Neuron (in vitro differentiated cells): ENCODE results near the gene C19orf81.
"Not testable (repeated sequence)": the region's sequence is repeated elsewhere in the genome, so short reads cannot be mapped to it uniquely, and the experiment has no call there.

Experiments used
- H2AFZ ChIP-seq: one replicate; pipeline ENCODE4 v1.6.1; 2013; ENCODE audit warnings: low read depth, mild to moderate bottlenecking, inconsistent platforms, low read length, moderate library complexity
- H3K27me3 ChIP-seq: one replicate; pipeline ENCODE4 v1.6.1; 2013; ENCODE audit warnings: low read length; ENCODE audit not compliant: insufficient read depth
- H3K36me3 ChIP-seq: one replicate; pipeline ENCODE4 v1.6.1; 2013; ENCODE audit warnings: low read length; ENCODE audit not compliant: insufficient read depth
- H3K4me1 ChIP-seq: one replicate; pipeline ENCODE4 v1.6.1; 2013; ENCODE audit warnings: low read length; ENCODE audit not compliant: insufficient read depth
- H3K4me3 ChIP-seq: 2 replicates; pipeline ENCODE4 v1.5.1; 2013; ENCODE audit warnings: mild to moderate bottlenecking, low read length, moderate library complexity
- H3K9me3 ChIP-seq: one replicate; pipeline ENCODE4 v1.6.1; 2013; ENCODE audit warnings: low read length

C19orf81 gene

GRCh38 chr19:50649433-50650391 is at the start of gene C19orf81:
C19orf81 (plus strand) TSS chr19:50649445; CDS start chr19:50649445, 0 bp downstream.
- Histone ChIP-seq H3K9me3 (no peaks in the 10 kb centered on the region), H2AFZ (no peak within 1 kb of the TSS), H3K36me3 (no peaks in the 10 kb centered on the region), H3K27me3 (no peaks in the 10 kb centered on the region), H3K4me3 (no peak within 1 kb of the TSS), H3K4me1 (peaks cover 8% of the 10 kb centered on the region)

- Histone ChIP-seq H3K36me3 (no peaks in the 10 kb centered on the region), H3K27me3 (peaks cover 4% of the 10 kb centered on the region), H3K4me1 (no peaks in the 10 kb centered on the region), H3K4me3 (no peak overlapping the region), H2AFZ (no peak overlapping the region), H3K9me3 (peaks cover 5% of the 10 kb centered on the region)
Measured at GRCh38 chr19:50601407-50602088, 47.7 kb upstream of the C19orf81 start.

- Histone ChIP-seq H3K9me3 (peaks cover 6% of the 10 kb centered on the region), H3K36me3 (no peaks in the 10 kb centered on the region), H3K4me1 (no peaks in the 10 kb centered on the region), H3K4me3 (no peak overlapping the region), H2AFZ (no peak overlapping the region), H3K27me3 (peaks cover 4% of the 10 kb centered on the region)
Measured at GRCh38 chr19:50602089-50602422, 47.2 kb upstream of the C19orf81 start.

- peaks cover 6% of the 10 kb centered on the region for H3K9me3 ChIP-seq
- no peak overlapping the region for H3K4me3 ChIP-seq
- H2AFZ ChIP-seq: no peak overlapping the region
- H3K36me3 ChIP-seq: no peaks in the 10 kb centered on the region
- peaks cover 4% of the 10 kb centered on the region for H3K27me3 ChIP-seq
- no peaks in the 10 kb centered on the region for H3K4me1 ChIP-seq
Measured at GRCh38 chr19:50602496-50602895, 46.7 kb upstream of the C19orf81 start.

GRCh38 chr19:50602935-50603334 is 46.3 kb upstream of the C19orf81 start:
- H2AFZ ChIP-seq: no peak overlapping the region
- H3K4me1 ChIP-seq: no peaks in the 10 kb centered on the region
- peaks cover 6% of the 10 kb centered on the region for H3K9me3 ChIP-seq
- H3K27me3 ChIP-seq: peaks cover 4% of the 10 kb centered on the region
- H3K36me3 ChIP-seq: no peaks in the 10 kb centered on the region
- H3K4me3 ChIP-seq: no peak overlapping the region

- H3K9me3 ChIP-seq, H2AFZ ChIP-seq, H3K27me3 ChIP-seq, H3K36me3 ChIP-seq, H3K4me3 ChIP-seq, H3K4me1 ChIP-seq: not testable (repeated sequence)
Measured at GRCh38 chr19:50604264-50605073, 44.8 kb upstream of the C19orf81 start.

- not testable (repeated sequence) for H3K36me3 ChIP-seq, H3K4me3 ChIP-seq, H3K9me3 ChIP-seq, H3K27me3 ChIP-seq, H3K4me1 ChIP-seq, H2AFZ ChIP-seq
Measured at GRCh38 chr19:50606059-50606836, 43.0 kb upstream of the C19orf81 start.

- Histone ChIP-seq H3K36me3 (no peaks in the 10 kb centered on the region), H3K27me3 (no peaks in the 10 kb centered on the region), H3K4me1 (no peaks in the 10 kb centered on the region), H3K9me3 (peaks cover 6% of the 10 kb centered on the region), H3K4me3 (no peak overlapping the region), H2AFZ (no peak overlapping the region)
Measured at GRCh38 chr19:50607388-50607787, 41.9 kb upstream of the C19orf81 start.

GRCh38 chr19:50607874-50608785 is 41.1 kb upstream of the C19orf81 start:
- Histone ChIP-seq H3K36me3 (no peaks in the 10 kb centered on the region), H3K4me3 (peak overlapping the region; percentile 13), H3K4me1 (no peaks in the 10 kb centered on the region), H3K27me3 (no peaks in the 10 kb centered on the region), H3K9me3 (peaks cover 6% of the 10 kb centered on the region), H2AFZ (no peak overlapping the region)

- not testable (repeated sequence) for H3K36me3 ChIP-seq, H3K9me3 ChIP-seq, H3K4me1 ChIP-seq, H3K4me3 ChIP-seq, H3K27me3 ChIP-seq, H2AFZ ChIP-seq
Measured at GRCh38 chr19:50612504-50613404, 36.5 kb upstream of the C19orf81 start.

GRCh38 chr19:50618379-50618778 is 30.9 kb upstream of the C19orf81 start:
- H2AFZ ChIP-seq, H3K4me3 ChIP-seq, H3K27me3 ChIP-seq, H3K9me3 ChIP-seq, H3K4me1 ChIP-seq, H3K36me3 ChIP-seq: not testable (repeated sequence)
